ENCODE data around the gene FAM221A. TPM values are rescaled to one million over a fixed set of nuclear protein-coding genes. Genes with fewer than 3 reads are reported as not detected.

FAM221A gene
- total RNA-seq, 1 experiment from 2014 or later: 12.0 TPM

DNA sequence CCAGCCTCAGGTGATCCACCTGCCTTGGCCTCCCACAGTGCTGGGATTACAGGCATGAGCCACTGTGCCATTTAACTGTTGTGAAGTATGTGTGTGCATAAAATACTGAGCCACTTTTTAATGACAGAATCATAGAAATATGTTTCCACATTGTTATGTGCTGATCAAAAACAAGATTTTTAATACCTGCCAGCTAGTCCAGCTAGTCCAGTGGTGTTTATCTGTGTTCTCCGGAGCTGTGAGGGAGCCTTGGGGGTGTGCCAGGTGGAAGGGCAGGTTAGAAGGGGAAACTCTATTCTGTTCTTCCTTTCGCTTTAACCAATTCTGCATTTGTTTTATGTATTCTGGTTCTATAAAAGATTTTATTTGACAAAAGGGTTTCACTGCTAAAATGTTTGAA, 7.0 kb downstream of the FAM221A start:
- CTCF ChIA-PET: no interaction called here
- POLR2A ChIA-PET (ENCODE audit: low non-redundant PET): no interaction called here
- no peak for DNase-seq (ENCODE audit: low spot score)
- intact Hi-C loops (cut with micrococcal nuclease; ENCODE audit: unreplicated experiment): no loop called here
- H3K4me3 ChIP-seq (ENCODE audit: low read depth, low read length, poor library complexity, severe bottlenecking): no peak overlapping the region
- no peaks in the 10 kb centered on the region for H3K4me1 ChIP-seq (ENCODE audit: insufficient read depth, low read length, poor library complexity, severe bottlenecking)
- H3K9me3 ChIP-seq (ENCODE audit: low read depth, low read length, poor library complexity, severe bottlenecking): no peaks in the 10 kb centered on the region
- BruUV-seq (replicated peaks): no TSS peak
- no peaks in the 10 kb centered on the region for H3K36me3 ChIP-seq (ENCODE audit: insufficient read depth, low read length, poor library complexity, severe bottlenecking)
- TF ChIP-seq, protein P1, sequence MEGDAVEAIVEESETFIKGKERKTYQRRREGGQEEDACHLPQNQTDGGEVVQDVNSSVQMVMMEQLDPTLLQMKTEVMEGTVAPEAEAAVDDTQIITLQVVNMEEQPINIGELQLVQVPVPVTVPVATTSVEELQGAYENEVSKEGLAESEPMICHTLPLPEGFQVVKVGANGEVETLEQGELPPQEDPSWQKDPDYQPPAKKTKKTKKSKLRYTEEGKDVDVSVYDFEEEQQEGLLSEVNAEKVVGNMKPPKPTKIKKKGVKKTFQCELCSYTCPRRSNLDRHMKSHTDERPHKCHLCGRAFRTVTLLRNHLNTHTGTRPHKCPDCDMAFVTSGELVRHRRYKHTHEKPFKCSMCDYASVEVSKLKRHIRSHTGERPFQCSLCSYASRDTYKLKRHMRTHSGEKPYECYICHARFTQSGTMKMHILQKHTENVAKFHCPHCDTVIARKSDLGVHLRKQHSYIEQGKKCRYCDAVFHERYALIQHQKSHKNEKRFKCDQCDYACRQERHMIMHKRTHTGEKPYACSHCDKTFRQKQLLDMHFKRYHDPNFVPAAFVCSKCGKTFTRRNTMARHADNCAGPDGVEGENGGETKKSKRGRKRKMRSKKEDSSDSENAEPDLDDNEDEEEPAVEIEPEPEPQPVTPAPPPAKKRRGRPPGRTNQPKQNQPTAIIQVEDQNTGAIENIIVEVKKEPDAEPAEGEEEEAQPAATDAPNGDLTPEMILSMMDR (conservative IDR thresholded peaks at IDR 0.05; ENCODE audit: low read depth, low read length): no peak
- TF ChIP-seq EZH2 (IDR thresholded peaks at IDR 0.05; ENCODE audit: borderline replicate concordance, low read depth, low read length, poor library complexity, severe bottlenecking): no peak
- H3K27ac ChIP-seq (ENCODE audit: low read depth, low read length, poor library complexity, severe bottlenecking): no peak overlapping the region
- no peaks in the 10 kb centered on the region for H3K27me3 ChIP-seq (replicated peaks; ENCODE audit: insufficient read depth, low read depth, low read length, poor library complexity)

DNA sequence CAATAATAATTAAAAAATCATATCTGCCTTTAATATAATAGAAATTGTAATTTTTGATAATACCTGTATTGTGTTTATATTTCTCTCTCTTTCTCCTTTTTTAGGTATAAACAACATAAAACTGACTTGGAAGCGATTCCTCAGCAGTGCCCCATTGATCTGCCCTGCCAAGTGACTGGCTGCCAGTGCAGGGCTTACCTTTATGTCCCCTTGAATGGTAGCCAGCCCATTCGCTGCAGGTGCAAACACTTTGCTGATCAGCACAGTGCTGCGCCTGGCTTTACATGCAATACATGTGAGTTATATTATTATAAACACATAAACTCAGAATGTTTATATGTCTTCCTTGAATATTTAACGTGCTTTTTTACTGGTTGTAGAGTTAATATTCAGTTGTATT, 9.2 kb downstream of the FAM221A start:
- POLR2A ChIA-PET (ENCODE audit: low non-redundant PET): no interaction called here
- Histone ChIP-seq H3K27me3 (replicated peaks; ENCODE audit: insufficient read depth, low read depth, low read length, poor library complexity) (no peaks in the 10 kb centered on the region), H3K27ac (ENCODE audit: low read depth, low read length, poor library complexity, severe bottlenecking) (no peak overlapping the region), H3K36me3 (ENCODE audit: insufficient read depth, low read length, poor library complexity, severe bottlenecking) (no peaks in the 10 kb centered on the region), H3K4me1 (ENCODE audit: insufficient read depth, low read length, poor library complexity, severe bottlenecking) (no peaks in the 10 kb centered on the region), H3K4me3 (ENCODE audit: low read depth, low read length, poor library complexity, severe bottlenecking) (no peak overlapping the region), H3K9me3 (ENCODE audit: low read depth, low read length, poor library complexity, severe bottlenecking) (no peaks in the 10 kb centered on the region)
- TF ChIP-seq, protein P1 (conservative IDR thresholded peaks at IDR 0.05; ENCODE audit: low read depth, low read length): no peak
- no peak for TF ChIP-seq EZH2 (IDR thresholded peaks at IDR 0.05; ENCODE audit: borderline replicate concordance, low read depth, low read length, poor library complexity, severe bottlenecking)
- no TSS peak for BruUV-seq (replicated peaks)
- intact Hi-C loops (cut with micrococcal nuclease; ENCODE audit: unreplicated experiment): loop anchor here (1.0 kb wide), 1 partner anchor 8 kb away; no protein-coding TSS in a partner anchor
- DNase-seq (ENCODE audit: low spot score): no peak
- CTCF ChIA-PET: no interaction called here

DNA sequence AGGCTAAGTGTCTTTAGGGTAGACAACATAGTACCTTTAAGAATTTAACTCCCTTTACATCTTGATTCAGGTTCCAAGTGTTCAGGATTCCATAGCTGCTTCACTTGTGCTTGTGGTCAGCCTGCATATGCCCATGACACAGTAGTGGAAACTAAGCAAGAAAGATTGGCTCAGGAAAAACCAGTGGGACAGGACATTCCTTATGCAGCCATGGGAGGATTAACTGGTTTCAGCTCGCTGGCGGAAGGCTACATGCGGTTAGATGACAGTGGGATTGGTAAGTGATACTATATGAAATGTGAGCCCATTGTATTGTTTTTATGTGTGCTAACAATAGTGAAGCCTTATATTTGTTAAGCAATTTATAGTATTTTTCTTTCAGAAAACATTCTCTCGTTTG, 11.3 kb downstream of the FAM221A start:
- Histone ChIP-seq H3K27me3 (replicated peaks; ENCODE audit: insufficient read depth, low read depth, low read length, poor library complexity) (no peaks in the 10 kb centered on the region), H3K36me3 (ENCODE audit: insufficient read depth, low read length, poor library complexity, severe bottlenecking) (no peaks in the 10 kb centered on the region), H3K9me3 (ENCODE audit: low read depth, low read length, poor library complexity, severe bottlenecking) (no peaks in the 10 kb centered on the region), H3K27ac (ENCODE audit: low read depth, low read length, poor library complexity, severe bottlenecking) (no peak overlapping the region), H3K4me3 (ENCODE audit: low read depth, low read length, poor library complexity, severe bottlenecking) (no peak overlapping the region), H3K4me1 (ENCODE audit: insufficient read depth, low read length, poor library complexity, severe bottlenecking) (no peaks in the 10 kb centered on the region)
- TF ChIP-seq, protein P1 (conservative IDR thresholded peaks at IDR 0.05; ENCODE audit: low read depth, low read length): no peak
- no peak for TF ChIP-seq EZH2 (IDR thresholded peaks at IDR 0.05; ENCODE audit: borderline replicate concordance, low read depth, low read length, poor library complexity, severe bottlenecking)
- intact Hi-C loops (cut with micrococcal nuclease; ENCODE audit: unreplicated experiment): no loop called here
- DNase-seq (ENCODE audit: low spot score): no peak
- POLR2A ChIA-PET (ENCODE audit: low non-redundant PET): no interaction called here
- no TSS peak for BruUV-seq (replicated peaks)
- CTCF ChIA-PET: no interaction called here

Measured in A673 (cell line).